ENCODE data around the gene TMPRSS4.

Gene TMPRSS4

DNA sequence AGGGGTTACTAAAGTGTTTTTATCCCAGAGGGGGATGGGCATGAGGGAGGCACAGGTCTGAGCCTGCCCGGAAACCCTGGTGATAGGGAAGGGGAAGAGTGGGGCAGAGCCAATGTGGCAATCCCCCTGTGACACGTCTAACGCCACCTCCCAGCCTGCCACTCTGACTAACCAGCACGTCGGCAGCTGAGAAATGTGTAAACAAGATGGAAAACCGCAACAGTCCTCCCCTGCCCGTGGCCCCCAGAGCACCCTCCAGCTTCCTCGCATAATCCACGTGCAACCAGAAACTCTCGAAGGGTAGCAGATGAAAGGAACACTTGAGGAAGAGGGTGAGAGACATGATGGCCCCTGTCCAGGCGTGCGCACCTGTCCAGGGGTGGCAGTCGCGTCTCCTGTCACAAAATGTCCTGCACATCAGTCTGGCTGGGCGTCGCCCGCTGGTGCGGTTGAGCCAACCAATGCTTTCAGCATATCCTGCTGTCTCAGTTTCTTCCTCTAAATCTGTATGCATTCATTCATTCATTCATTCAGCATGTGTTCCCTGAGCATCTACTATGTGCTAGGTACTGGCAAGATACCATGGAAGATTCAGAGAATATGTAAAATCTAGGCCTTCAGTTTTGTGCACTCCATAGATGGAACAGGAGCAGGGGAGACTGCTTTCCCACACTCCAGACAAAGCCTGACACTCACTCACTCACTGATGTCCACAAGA is 4.5 kb downstream of the TMPRSS4 start:
- no peak for DNase-seq

DNA sequence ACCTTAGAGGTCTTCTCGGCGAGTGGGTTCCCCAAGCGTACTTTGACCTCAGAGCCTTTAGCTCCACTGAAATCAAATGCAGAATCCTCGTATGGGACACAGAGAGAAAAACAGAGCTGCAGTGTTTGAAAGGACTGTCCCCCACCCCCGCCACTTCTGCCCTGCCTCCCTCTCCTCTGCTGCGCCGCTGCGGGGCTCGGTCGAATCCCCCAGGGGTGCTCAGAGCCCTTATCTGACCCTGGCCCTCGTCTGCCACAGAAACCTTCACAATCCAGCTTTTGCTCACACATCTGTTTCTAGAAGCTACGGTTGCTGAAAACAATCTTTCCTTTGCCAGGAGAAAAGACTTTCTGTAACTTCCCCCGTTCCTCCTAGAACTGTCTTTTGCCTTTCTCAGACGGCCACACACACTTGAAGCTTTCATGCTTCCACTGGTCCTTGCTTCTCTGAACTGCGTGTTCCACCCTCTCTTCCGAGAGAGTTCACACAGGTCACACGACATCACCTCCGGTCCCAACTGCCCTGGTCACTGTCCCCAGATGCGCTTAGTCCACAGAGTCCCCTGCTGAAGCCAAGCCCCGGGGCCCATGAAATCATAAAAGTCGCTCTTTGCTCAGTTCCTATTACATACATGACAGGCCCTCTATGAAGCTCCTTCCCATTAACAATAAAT is 6.1 kb downstream of the TMPRSS4 start:
- no peak for DNase-seq

DNA sequence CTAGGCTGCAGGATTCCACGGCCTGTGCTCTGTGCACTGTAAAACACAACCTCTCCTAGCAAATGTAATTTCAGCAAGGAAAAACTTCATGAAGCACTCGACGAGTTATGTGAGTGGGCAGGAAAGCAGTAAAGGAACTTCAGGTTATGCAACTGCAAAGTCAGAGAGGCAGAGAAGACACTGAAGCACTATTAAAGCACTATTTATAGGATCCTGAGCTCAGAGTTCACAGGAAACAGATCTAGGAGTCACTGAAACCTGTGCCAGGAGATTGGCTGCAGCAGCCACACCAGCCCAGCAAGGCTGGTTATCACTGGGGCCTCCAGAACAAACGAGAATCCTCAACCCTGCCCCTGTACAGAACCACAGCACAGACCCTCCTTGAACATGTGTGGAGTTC is 7.4 kb downstream of the TMPRSS4 start:
- no peak for DNase-seq

DNA sequence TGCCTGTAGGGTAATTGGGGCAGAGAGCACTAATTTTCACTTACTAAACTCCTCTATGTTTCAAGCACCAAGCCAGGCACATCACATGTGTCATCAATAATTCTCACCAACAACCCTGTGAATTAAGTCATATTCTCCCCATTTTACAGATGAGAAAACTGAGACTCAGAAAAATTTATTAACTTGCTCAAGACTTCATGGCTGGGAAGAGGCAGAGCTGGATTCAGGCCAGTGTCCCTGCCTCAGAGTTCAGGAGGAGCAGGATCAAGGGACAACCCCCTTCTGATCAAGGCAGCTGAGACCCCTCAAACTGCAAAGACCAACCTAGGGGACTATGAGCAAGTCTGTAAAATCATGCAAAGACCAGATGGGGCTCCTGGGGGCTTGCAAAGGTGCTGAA is 7.8 kb downstream of the TMPRSS4 start:
- no peak for DNase-seq

DNA sequence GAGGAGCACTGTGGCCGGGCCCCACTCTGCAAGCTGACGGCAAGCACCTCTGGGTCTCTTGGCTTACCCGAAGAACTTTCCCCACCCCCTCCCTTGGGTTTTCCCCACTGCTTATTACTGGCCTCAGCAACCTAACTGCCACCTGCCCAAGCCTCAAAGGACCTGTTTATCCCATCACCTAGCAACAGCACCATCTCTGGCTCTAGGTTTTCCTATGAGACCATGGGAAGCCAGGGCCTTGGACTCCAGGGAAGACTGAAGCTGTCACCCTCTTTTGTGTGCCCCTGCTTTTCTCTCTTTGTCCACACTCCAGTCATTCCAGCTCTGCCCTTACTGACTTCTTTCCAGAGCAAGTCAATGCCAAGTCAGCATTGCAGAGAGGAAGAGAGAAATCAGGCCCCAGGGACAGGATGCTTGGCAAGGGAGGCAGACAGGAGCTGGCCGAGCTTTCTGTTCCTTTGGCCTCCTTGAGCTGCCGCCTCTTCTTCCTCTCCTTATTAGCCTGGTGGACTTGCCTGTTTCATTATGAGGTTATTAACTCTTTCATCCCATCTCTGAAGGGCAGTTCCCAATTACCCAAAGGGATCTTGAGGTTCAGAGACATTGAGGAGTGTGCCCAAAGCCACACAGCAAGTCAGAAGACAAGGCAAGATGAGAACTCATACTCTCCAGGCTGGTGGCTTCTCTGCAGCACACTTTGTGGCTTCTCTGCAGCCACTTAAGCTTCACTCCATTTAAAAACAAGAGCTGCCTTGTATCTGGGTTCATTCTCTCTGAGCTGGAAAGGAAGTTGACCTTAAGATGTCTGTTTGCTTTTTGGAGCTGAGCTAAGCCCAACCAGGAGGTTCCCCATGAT is 10.3 kb downstream of the TMPRSS4 start, which contains the start of gene SMIM35:
SMIM35 (minus strand) TSS at position 51 of the 856 bp plus-strand sequence. CDS start 206 bp downstream, outside the sequence.
- no peak for DNase-seq

DNA sequence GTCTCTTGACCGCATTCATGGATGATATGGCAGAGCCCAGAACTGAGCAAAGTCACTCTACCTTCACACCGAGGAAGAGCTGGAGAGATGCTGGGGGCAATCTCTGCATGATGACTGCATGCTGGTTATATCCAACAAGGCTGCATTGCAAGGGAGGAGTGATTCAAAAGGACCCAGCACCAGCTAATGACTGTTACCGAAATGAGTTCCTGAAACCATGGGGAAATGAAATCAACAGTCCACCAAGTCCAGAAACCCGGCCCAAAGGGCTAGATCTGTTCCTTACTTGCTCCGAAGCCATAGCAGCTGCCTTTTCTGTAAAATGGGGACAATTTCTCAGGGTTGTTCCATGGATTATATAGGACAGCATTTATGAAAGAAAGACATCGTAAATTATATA is 11.1 kb downstream of the TMPRSS4 start:
- no peak for DNase-seq

DNA sequence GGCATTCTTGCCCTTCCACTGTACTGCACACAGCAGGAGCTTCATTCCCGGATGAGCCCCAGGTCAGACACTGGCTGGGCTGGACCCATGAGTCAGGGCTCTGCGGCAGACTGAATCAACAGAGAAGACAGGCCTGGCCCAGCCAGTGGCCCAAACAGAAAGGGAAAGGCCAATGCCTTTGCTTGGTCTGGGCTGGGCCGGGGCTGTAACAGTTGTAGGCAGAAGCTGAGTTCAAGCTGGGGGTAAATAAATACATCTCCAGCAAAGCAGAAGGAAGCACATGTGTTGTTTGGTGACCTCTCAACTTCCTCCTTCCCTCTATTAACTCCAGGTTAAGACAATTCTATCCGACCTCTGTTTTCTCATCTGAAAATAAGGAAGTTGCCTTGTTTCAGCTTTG is 11.7 kb downstream of the TMPRSS4 start:
- DNase-seq: no peak

DNA sequence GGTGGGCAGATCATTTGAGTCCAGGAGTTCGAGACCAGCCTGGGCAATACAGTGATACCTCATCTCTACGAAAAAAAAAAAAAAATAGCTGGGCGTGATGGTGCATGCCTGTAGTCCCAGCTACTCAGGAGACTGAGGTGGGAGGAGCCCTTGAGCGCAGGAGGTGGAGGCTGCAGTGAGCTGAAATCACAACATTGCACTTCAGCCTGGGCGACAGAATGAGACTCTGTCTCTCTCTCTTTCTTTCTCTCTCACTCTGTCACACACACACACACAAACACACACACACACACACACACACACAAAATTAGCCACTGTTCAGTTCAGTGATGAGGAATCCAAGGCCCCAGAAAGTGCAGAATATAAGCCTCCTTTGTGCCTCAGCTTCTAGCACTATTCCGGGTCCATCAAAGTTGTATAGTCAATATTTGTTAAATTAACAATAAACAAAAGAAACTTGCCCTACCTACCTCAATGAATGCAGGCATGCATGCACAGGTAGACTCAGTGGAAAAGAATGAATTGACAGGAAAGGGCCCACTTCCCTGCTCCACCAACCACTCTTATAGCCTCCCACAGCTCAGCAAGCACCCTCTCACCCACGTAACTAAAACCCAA is 13.8 kb downstream of the TMPRSS4 start:
- no peak for DNase-seq

DNA sequence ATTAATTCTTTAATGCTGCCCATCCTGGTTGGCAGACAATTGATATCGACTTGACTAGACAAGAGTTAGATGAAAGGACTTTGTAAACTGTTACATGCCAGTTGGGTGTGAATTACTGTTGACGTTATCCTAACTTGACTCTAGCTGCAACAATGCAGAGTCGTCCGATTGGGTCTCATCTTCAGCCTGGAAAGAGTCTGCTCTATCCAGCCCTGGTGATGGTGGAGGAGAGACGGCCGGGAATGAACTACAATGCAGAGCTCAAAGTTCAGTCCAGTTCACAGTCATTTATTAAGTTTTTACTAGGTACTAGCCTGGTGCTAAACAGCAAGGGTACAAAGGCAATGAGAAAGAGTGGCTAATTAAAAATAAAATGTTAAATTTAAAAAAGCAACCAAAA is 14.8 kb downstream of the TMPRSS4 start:
- no peak for DNase-seq

DNA sequence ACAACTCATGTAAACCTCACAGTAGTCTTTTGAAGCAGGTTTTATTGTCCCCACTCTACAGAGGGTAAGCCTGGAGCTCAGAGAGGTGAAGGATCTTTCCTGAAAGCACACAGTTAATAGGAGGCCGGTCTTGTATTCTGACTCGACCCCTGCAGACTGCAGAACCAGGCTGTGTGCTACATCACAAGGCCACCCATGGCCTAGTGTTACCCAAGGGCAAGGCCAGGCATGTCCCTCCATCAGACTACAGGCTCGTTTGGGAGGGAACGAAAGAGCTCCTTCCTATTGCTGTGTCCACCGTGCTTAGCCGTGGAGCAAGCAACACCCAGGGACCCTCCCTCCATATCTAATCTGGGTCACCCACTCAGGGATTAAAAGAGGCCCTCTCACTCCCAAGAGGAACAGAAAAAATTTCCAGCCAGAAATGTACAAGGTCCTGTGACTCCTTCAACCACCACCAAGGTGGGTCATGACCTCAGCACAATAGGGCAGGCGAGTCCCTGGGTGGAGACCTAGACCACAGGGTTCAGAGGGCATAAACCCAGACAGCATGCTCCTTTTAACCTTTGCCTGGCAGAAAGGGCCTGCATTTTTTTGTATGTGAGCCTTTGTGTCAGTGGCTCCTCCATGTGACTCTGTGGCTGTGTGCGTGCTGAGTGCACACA is 16.2 kb downstream of the TMPRSS4 start:
- DNase-seq: no peak

DNA sequence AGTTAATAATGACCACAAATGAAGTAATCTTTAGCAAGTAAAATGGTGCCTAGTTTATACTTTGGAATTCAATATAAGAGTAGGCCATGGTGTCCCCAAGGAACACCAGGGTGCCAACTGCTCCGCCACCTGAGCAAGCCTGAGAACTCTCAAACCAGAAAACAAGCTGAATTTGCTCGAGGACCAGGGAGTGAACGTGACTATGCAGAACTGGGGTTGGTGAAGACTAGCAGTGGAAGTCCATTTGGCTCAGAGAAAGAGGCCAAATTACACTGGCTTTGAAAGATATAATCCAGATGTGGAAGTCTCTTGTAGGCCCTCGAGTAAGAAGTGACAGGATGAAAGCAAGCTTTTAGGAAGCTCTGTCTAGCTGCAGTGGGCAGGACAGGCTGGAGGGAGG is 18.6 kb downstream of the TMPRSS4 start:
- DNase-seq: no peak

DNA sequence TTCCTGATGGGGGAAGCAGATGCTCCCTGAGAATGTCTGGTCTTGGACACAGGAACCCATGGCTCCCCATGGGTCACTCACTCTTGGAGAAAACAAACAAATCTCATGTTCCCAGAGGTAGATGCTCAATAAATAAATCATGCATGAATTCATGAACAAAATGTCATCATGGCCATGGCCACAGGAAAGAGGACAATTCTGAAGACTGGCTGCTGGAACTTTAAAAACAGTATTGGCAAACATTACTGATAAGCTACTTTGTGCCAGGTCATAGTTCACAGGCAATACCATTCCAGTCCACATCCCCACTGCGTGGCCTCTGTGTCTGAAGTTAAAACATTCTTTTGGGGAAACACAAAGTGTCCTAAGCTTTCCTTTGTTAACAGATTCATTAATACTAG is 19.1 kb downstream of the TMPRSS4 start:
- DNase-seq: no peak

DNA sequence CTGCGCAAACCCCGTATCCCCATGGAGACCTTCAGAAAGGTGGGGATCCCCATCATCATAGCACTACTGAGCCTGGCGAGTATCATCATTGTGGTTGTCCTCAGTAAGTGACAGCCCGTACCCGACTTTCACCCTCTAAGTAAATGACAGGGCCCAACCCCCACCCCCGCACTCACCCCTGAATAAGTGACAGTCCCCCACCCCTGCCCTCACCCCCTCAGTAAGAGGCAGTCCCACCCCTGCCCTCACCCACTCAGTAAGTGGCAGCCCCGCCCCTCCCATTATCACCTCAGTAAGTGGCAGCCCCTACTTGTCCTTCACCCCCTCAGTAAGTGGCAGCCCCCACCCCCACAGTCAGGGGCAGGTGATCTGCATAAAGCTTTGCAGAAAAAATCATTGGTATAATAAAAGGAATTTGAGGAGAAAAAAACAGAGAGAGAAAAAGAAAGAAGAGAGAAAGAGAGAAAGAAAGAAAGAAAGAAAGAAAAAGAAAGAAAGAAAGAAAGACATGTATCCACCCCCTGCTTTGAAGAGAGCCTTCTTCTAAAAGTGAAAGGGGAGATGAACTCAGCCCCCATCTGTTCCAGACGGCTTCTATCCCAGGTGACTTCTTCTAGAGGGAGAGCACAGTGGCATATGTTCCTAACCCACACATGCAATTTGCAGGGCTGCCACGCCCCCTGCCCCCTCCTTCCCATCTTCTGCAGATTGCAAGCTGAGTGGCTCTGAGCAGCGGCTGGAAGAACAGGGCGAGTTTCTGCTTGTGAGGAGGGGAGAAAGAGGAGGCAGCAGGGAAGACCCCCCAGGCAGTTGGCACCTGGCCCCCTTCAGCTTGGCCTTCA is 22.3 kb downstream of the TMPRSS4 start:
- DNase-seq: peak in 1 of 2 experiments; percentile 32

DNA sequence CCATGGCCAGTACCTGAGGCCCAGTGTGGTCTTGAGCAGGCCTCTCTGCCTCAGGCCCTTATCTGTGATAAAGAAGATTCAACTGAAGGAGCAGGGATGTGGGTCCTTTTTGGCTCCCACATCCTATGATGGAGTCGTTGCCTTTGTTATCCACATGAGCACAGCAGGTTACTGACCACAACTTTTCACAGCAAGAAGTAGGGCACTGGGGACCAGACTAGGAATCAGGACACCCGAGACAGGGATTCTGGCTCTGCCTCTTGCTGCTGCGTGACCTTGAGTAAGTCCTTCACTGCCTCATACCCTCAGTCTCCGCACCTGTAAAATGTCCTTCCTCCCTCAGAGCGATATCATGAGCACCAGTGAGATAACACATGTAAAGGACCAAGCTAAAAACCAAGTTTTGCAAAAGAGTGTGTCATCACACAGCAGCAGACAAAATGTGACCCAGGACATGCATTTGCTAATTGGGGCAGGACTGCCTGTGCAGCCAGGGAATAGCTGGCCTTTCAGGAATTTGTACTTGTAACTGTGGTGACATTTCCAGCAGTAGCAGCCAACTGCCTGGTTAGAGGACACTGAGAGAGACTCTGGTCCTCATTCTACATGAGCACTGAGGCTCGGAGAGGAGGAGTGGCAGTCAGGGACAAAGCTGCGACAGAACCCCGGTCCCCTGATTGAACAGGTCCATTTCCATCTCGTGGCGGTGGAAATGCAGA is 23.1 kb downstream of the TMPRSS4 start:
- no peak for DNase-seq

DNA sequence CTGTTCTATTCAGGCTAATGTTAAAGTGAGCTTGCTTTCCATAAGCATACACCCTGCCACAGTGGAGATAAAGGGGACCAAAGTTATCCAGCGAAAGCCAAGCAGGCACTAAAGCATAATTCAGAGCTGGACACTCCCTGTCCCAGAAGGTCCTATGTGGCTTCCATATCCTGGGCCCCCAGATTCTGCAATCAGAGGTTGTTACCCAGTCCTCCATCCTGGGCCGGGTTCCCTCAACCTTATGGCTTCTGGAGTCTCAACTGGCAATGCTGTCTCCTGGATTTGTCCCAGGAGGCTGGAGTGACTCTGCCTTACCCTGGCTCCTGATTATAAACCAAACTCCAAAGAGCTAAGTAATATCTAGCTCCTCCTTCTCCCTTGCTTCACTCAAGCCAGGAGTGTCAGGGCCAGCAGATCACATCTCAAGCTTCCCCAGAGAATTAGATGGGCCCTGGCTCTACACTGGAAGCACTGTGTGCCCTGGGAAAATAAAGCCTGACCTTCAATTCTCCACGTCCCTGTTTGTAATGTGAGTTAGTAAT is 23.9 kb downstream of the TMPRSS4 start:
- DNase-seq: no peak

DNA sequence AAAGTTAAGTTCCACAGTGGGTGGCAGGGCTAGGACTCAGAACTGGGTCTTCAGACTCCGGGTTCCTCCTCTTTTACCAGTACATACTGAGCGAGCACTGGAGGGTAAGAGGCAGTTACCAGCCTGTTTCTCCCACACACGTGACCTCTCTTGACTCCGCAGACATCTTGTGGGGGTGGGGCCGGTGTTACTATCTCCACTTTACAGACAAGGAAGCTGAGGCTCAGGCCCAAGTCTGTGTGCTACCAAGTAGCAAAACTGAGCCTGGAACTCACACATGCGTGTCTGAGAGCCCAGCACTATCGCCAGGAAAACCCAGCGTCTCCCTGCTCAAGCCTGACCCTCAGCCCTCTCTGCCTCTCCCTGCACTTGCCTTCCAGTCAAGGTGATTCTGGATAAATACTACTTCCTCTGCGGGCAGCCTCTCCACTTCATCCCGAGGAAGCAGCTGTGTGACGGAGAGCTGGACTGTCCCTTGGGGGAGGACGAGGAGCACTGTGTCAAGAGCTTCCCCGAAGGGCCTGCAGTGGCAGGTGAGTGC is 25.9 kb downstream of the TMPRSS4 start:
- DNase-seq: no peak

DNA sequence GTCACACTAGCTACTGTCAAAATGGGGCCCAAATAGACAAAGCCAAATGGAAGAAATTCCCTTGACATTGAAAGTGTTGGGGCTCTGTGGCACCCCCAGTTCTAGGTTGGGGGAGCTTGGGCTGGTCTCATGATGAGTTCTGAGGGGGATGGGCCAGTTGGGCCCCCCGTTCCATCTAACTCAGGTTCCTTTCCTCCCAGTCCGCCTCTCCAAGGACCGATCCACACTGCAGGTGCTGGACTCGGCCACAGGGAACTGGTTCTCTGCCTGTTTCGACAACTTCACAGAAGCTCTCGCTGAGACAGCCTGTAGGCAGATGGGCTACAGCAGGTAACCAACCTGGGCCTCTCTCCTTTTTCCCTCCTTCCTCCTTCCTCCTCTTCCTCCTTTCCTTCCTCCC is 27.6 kb downstream of the TMPRSS4 start:
- no peak for DNase-seq

DNA sequence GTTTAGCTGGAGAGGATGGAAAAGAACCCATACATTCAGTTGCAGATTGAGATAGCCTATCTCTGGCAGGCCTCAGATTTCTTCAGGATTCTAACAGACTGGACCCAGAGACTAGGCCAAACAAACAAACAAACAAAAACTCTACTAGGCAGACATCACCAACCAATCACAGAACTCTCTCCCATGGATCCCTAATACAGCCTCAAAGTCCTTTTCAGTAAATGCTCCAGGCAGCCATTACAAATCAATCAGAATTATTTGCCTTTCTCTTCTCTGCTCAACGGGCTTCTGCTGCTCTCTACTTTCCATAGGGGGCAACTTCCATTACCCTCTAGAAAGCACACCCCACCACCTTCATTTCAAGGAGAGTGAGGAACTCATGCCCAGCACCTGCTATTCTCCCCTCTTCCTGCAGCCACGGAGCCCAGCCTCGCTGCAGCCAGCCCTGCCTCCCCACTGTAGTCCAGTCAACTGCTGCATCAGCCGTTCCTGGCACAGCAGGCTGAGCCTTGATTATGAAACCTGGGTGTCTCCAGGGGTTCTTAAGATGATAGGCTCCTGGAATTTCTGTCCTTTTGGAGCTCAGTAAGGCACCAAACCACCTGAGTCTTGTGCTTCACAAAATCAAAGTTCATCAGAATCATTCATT is 28.9 kb downstream of the TMPRSS4 start:
- no peak for DNase-seq

DNA sequence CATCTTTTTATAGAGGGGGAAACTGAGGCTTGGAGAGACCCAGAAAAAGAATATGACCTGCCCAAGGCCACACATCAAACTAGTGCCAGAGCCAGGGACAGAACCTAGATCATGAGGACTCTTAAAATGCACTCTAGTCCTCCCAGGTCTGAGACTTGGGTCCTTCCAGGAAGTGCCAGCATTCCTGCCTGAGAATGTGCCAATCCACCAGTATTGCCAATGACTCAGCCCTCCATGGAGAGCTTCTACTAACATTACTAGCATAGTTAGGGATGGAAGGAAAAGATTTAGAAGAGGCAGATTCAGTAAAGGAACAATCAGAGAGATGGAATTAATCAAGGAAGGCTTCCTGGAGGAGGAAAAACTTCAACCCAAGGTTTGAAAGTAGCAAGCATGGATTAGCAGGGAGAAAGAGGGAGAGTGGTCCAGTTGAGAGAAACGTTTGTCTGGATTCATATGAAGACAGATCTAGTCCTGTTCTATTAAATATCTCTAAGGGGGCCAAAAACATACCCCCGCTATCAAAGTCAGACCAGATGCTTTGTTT is 30.0 kb downstream of the TMPRSS4 start:
- no peak for DNase-seq

DNA sequence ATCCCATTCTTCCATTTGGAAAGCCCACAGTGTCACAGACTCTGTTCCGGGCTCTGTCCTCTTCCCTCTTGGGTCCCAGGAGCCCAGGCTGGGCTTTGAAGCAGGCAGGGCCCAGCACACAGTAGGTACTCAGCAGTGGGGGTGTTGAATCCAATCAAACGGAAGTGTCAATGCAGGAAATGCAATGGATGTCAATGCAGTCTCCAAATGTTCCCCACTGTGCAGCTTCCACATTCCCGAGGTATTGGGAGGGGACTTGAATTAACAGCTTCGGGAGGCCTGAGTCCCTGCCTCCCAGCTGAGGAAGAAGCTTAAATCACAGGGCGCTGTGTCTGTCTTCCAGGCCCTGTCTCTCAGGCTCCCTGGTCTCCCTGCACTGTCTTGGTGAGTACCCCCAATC is 31.6 kb downstream of the TMPRSS4 start:
- DNase-seq: no peak
